HepG2 (cell line): ENCODE measurements around the gene SPATS2. TPM values are rescaled to one million over a fixed set of nuclear protein-coding genes. Genes with fewer than 3 reads are reported as not detected.

ENCODE experiments used
- ATAC-seq: fragments of 200-7000 bp; cut with Tn5 transposase; 3 replicates; pipeline ENCODE4 v1.9.1; 2020; ENCODE audit warnings: mild to moderate bottlenecking, moderate library complexity
- BruUV-seq: library from RNA; stranded (reverse); fragments of 400-500 nt; replicated peaks from 2 replicates; lab custom pipeline; 2021; lab: Mats Ljungman, UMichigan
- CTCF ChIA-PET: fragments of 300-600 bp; formaldehyde crosslinking; extraction: SDS; loops from one replicate; lab custom pipeline; 2021; ENCODE audit warnings: low total read pairs, inconsistent platforms, low intra/inter-chr PET ratio; lab: Yijun Ruan, JAX
- POLR2A ChIA-PET: fragments of 350-600 bp; sonication (Branson Sonifier 250); formaldehyde crosslinking; loops from one replicate; lab custom pipeline; 2020; ENCODE audit warnings: antibody characterized with exemption, inconsistent platforms; lab: Yijun Ruan, JAX
- DNase-seq: peaks from one replicate; pipeline ENCODE4 v3.0.0-alpha.2; 2015; ENCODE audit warnings: low spot score
- FAIRE-seq: peaks from 3 replicates; lab custom pipeline; 2011; peaks lifted over from hg19 to GRCh38; lab: Jason Lieb, UNC
- H2AFZ ChIP-seq: one replicate; pipeline ENCODE4 v1.6.1; 2011; ENCODE audit warnings: low read length, inconsistent platforms
- H3K27ac ChIP-seq: fragments of 300-600 bp; 3 replicates; pipeline ENCODE4 v1.8.0; 2011; ENCODE audit warnings: mixed run types, mild to moderate bottlenecking, mixed read lengths, low read length, inconsistent platforms; ENCODE audit not compliant: insufficient read depth; ENCODE audit errors: extremely low read length
- H3K27me3 ChIP-seq, 2 experiments: fragments of 200-600 bp in 1 of 2; 2 replicates in 1 of 2; 3 replicates in 1 of 2; pipeline versions ENCODE4 v1.6.0 to v1.8.0; 2011; ENCODE audit warnings: low read length in 2 of 2, mild to moderate bottlenecking in 2 of 2, moderate library complexity in 2 of 2, inconsistent platforms in 1 of 2; ENCODE audit not compliant: insufficient read depth in 2 of 2, control insufficient read depth in 1 of 2
- H3K36me3 ChIP-seq, 2 experiments: fragments of 200-600 bp in 1 of 2; replicated peaks in 1 of 2; 2 replicates in 1 of 2; 3 replicates in 1 of 2; pipeline versions ENCODE4 v1.5.1 to v1.8.0; 2011; ENCODE audit warnings: low read length in 2 of 2, inconsistent platforms in 1 of 2; ENCODE audit not compliant: insufficient read depth in 2 of 2, control insufficient read depth in 1 of 2
- H3K4me1 ChIP-seq: 2 replicates; pipeline ENCODE4 v1.5.1; 2012; ENCODE audit warnings: low read length, inconsistent platforms; ENCODE audit not compliant: insufficient read depth
- H3K4me2 ChIP-seq: 2 replicates; pipeline ENCODE4 v1.6.0; 2011; ENCODE audit warnings: low read depth, low read length, inconsistent platforms
- H3K4me3 ChIP-seq, 3 experiments: fragments of 200-600 bp in 1 of 3; sonication (generic), shearing (Covaris generic) in 1 of 3; replicated peaks in 1 of 3; 2 replicates each; pipeline ENCODE4 v1.5.1; 2011 to 2016; ENCODE audit warnings: low read length in 3 of 3, inconsistent platforms in 2 of 3, low read depth in 2 of 3, mild to moderate bottlenecking in 2 of 3, control low read depth in 1 of 3, mixed read lengths in 1 of 3; ENCODE audit not compliant: insufficient read depth in 1 of 3
- H3K79me2 ChIP-seq: one replicate; pipeline ENCODE4 v1.6.1; 2011; ENCODE audit warnings: low read length, inconsistent platforms; ENCODE audit not compliant: insufficient read depth
- H3K9ac ChIP-seq: 2 replicates; pipeline ENCODE4 v1.6.0; 2011; ENCODE audit warnings: mild to moderate bottlenecking, low read depth, low read length, inconsistent platforms; ENCODE audit not compliant: insufficient read depth
- H3K9me3 ChIP-seq: 2 replicates; pipeline ENCODE4 v1.5.1; 2012; ENCODE audit warnings: mild to moderate bottlenecking, low read length
- H4K20me1 ChIP-seq: 2 replicates; pipeline ENCODE4 v1.6.0; 2011; ENCODE audit warnings: inconsistent platforms, mild to moderate bottlenecking, low read length, moderate library complexity; ENCODE audit not compliant: insufficient read depth
- FIP1L1 ChIP-seq: fragments of 200-400 bp; formaldehyde crosslinking; IDR thresholded peaks from 2 replicates; pipeline ENCODE4 v1.6.1; 2018; ENCODE audit warnings: low read depth, mild to moderate bottlenecking, low read length, moderate library complexity, borderline replicate concordance; ENCODE audit not compliant: insufficient read depth
- HDAC2 ChIP-seq: sonication (generic); formaldehyde crosslinking; IDR thresholded peaks from 2 replicates; pipeline ENCODE4 v1.4.0; 2020; ENCODE audit warnings: missing genetic modification reagents
- MXI1 ChIP-seq: IDR thresholded peaks from 3 replicates; pipeline ENCODE4 v1.6.1; 2012; ENCODE audit warnings: low read depth, low read length, inconsistent platforms, borderline replicate concordance
- NFIB ChIP-seq: sonication (generic); formaldehyde crosslinking; IDR thresholded peaks from 2 replicates; pipeline ENCODE4 v1.9.0; 2021; ENCODE audit warnings: missing genetic modification reagents, mild to moderate bottlenecking, borderline replicate concordance
- NFKBIZ ChIP-seq: IDR thresholded peaks from 2 replicates; pipeline ENCODE4 v1.6.1; 2018; ENCODE audit warnings: missing genetic modification reagents, missing compliant biosample characterization
- SKI ChIP-seq: fragments of 450-650 bp; IDR thresholded peaks from one replicate; pipeline ENCODE4 v1.6.1; 2018; ENCODE audit warnings: mild to moderate bottlenecking; ENCODE audit not compliant: partially characterized antibody
- TCF12 ChIP-seq, 2 experiments: fragments of 450-650 bp in 1 of 2; sonication (generic) in 1 of 2; formaldehyde crosslinking in 1 of 2; IDR thresholded peaks; 2 replicates each; pipeline versions ENCODE4 v1.6.1 to v1.8.0; 2017 to 2022; ENCODE audit warnings: antibody characterized with exemption in 1 of 2, mild to moderate bottlenecking in 1 of 2, missing genetic modification reagents in 1 of 2, moderate library complexity in 1 of 2
- TRIM22 ChIP-seq: fragments of 450-650 bp; IDR thresholded peaks from 2 replicates; pipeline ENCODE4 v1.6.1; 2017
- ZBTB1 ChIP-seq: sonication (generic); formaldehyde crosslinking; IDR thresholded peaks from 2 replicates; pipeline ENCODE4 v1.4.0; 2020; ENCODE audit warnings: missing genetic modification reagents, borderline replicate concordance
- ZFP62 ChIP-seq: sonication (generic); formaldehyde crosslinking; IDR thresholded peaks from 2 replicates; pipeline ENCODE4 v1.4.0; 2020; ENCODE audit warnings: missing genetic modification reagents
- ZNF256 ChIP-seq: sonication (generic); formaldehyde crosslinking; conservative IDR thresholded peaks from 2 replicates; pipeline ENCODE4 v1.4.0; 2020; ENCODE audit warnings: missing genetic modification reagents
- ZSCAN22 ChIP-seq: sonication (generic); formaldehyde crosslinking; IDR thresholded peaks from 2 replicates; pipeline ENCODE4 v1.4.0; 2020; ENCODE audit warnings: mild to moderate bottlenecking, missing genetic modification reagents
- WGBS: methylation state at CpG from one replicate; pipeline ENCODE4 v1.1.6; 2017; ENCODE audit warnings: low lambda C conversion rate; 5-methylcytosine and 5-hydroxymethylcytosine counted together
- in situ Hi-C: cut with HindIII; loops from 2 replicates; pipeline ENCODE4 v1.10.0; 2017; ENCODE audit warnings: low pct_unique_long_range_greater_than_20kb; ENCODE audit not compliant: extremely low pct_ligation_motif_present
- intact Hi-C: fragments of 100-400 bp; cut with micrococcal nuclease; formaldehyde crosslinking; loops from one replicate; pipeline ENCODE4 v1.10.0; 2022; ENCODE audit not compliant: unreplicated experiment
- polyA plus RNA-seq, 8 experiments: library from polyadenylated mRNA; depleted of rRNA in 3 of 8; stranded (reverse) in 7 of 8; unstranded in 1 of 8; fragments of >200 nt; fragmentation: Illumina TruSeq in 4 of 8; extraction: Trizol in 4 of 8; gene quantifications; 2 replicates each; pipeline versions ENCODE4 v1.2.1 to v1.2.3, GENCODE V29; 2011 to 2016; ENCODE audit warnings: low read depth in 4 of 8, missing spikeins in 1 of 8, mixed read lengths in 1 of 8; ENCODE audit not compliant: insufficient read depth in 1 of 8
- total RNA-seq, 5 experiments: library from RNA; depleted of rRNA; stranded (reverse); fragments of >200 nt; fragmentation: Illumina TruSeq; extraction: Trizol; gene quantifications; 2 replicates each; pipeline ENCODE4 v1.2.3, GENCODE V29; 2016; ENCODE audit warnings: low read depth in 1 of 5
- TF ChIP-seq, protein P1 (sequence below): sonication (generic); formaldehyde crosslinking; IDR thresholded peaks from 2 replicates; pipeline ENCODE4 v1.8.0; 2022; ENCODE audit warnings: mild to moderate bottlenecking, missing genetic modification reagents, moderate library complexity
- TF ChIP-seq, protein P2 (sequence below): sonication (generic); formaldehyde crosslinking; IDR thresholded peaks from 2 replicates; pipeline ENCODE4 v1.5.1; 2020; ENCODE audit warnings: mild to moderate bottlenecking, missing genetic modification reagents, borderline replicate concordance

Gene SPATS2
- total and polyA plus RNA-seq, 2 of the 13 experiments (the other 11 are each of a cell fraction or from before 2014, with no cell fraction given): 19.3 to 28.1 TPM

- intact Hi-C loops: no loop called here
- H2AFZ ChIP-seq: no peak overlapping the region
- no peaks in the 10 kb centered on the region for H4K20me1 ChIP-seq
- CTCF ChIA-PET: no interaction called here
- peaks cover 21% of the 10 kb centered on the region for H3K79me2 ChIP-seq
- in situ Hi-C loops: no loop called here
- FAIRE-seq (no peak), DNase-seq (no peak), ATAC-seq (no peak)
- WGBS: 98% methylated on average over 11 of the region's 14 CpGs
- no peak overlapping the region for H3K9ac ChIP-seq
- TF ChIP-seq MXI1 (no peak), FIP1L1 (no peak), HDAC2 (CRISPR knock-in tag) (no peak), ZBTB1 (CRISPR knock-in tag) (no peak), ZSCAN22 (CRISPR knock-in tag) (no peak), NFIB (CRISPR knock-in tag) (no peak), TRIM22 (no peak), TCF12 (IDR thresholded peaks at IDR 0.05) (no peak), TCF12 (CRISPR knock-in tag; IDR thresholded peaks at IDR 0.05) (no peak), NFKBIZ (CRISPR knock-in tag) (no peak), ZFP62 (CRISPR knock-in tag) (no peak), SKI (no peak), ZNF256 (CRISPR knock-in tag) (no peak)
- TF ChIP-seq, protein P1, sequence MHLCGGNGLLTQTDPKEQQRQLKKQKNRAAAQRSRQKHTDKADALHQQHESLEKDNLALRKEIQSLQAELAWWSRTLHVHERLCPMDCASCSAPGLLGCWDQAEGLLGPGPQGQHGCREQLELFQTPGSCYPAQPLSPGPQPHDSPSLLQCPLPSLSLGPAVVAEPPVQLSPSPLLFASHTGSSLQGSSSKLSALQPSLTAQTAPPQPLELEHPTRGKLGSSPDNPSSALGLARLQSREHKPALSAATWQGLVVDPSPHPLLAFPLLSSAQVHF: no peak
- TF ChIP-seq, protein P2, sequence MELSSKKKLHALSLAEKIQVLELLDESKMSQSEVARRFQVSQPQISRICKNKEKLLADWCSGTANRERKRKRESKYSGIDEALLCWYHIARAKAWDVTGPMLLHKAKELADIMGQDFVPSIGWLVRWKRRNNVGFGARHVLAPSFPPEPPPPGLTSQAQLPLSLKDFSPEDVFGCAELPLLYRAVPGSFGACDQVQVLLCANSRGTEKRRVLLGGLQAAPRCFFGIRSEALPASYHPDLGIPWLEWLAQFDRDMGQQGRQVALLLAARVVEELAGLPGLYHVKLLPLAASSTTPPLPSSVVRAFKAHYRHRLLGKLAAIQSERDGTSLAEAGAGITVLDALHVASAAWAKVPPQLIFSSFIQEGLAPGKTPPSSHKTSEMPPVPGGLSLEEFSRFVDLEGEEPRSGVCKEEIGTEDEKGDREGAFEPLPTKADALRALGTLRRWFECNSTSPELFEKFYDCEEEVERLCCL (CRISPR knock-in tag): no peak
- H3K4me2 ChIP-seq: no peak overlapping the region
- H3K27me3 ChIP-seq: no peaks in the 10 kb centered on the region; a peak in 1 of 5 replicates
- no peak overlapping the region for H3K27ac ChIP-seq
- H3K4me3 ChIP-seq: no peak overlapping the region
- peaks cover 12% of the 10 kb centered on the region for H3K4me1 ChIP-seq
- H3K9me3 ChIP-seq: no peaks in the 10 kb centered on the region
- POLR2A ChIA-PET: interaction anchor here (0.9 kb wide), 1 partner anchor 177 kb away, joined by 3 read pairs; the partner anchor contains the start of gene TMBIM6
- peaks cover 29 to 69% of the 10 kb centered on the region in 2 experiments for H3K36me3 ChIP-seq
- BruUV-seq: no TSS peak
These were observed 196.9 kb downstream of the SPATS2 start for GRCh38 chr12:49563951-49564685.
